Left lung (tissue), 10 donors: ENCODE results near the gene ZC3HAV1L. TPM values are rescaled to one million over a fixed set of nuclear protein-coding genes. Genes with fewer than 3 reads are reported as not detected.

Experiments
- ATAC-seq: fragments of 200-7000 bp; cut with Tn5 transposase; one replicate; pipeline ENCODE4 v1.9.1; 2020; ENCODE audit warnings: moderate library complexity
- DNase-seq, 4 donors: peaks; one replicate each; pipeline ENCODE4 v3.0.0-alpha.2; 2013 to 2020
- H3K27ac ChIP-seq, 2 donors: fragments of 200-600 bp; sonication (generic) in 1 of 2; one replicate each; pipeline versions ENCODE4 v1.5.0 to v1.8.0; 2020 to 2021
- H3K27me3 ChIP-seq, 2 donors: fragments of 200-600 bp; sonication (generic) in 1 of 2; one replicate each; pipeline versions ENCODE4 v1.5.0 to v1.8.0; 2020 to 2021
- H3K36me3 ChIP-seq, 2 donors: fragments of 200-600 bp; sonication (generic) in 1 of 2; one replicate each; pipeline versions ENCODE4 v1.5.0 to v1.8.0; 2020 to 2021
- H3K4me1 ChIP-seq, 2 donors: fragments of 200-600 bp; one replicate each; pipeline ENCODE4 v1.8.0; 2021
- H3K4me3 ChIP-seq, 2 donors: fragments of 200-600 bp; sonication (generic) in 1 of 2; one replicate each; pipeline versions ENCODE4 v1.5.0 to v1.8.0; 2020 to 2021; ENCODE audit warnings: mild to moderate bottlenecking in 1 of 2
- H3K9me3 ChIP-seq, 2 donors: fragments of 200-600 bp; sonication (generic) in 1 of 2; one replicate each; pipeline versions ENCODE4 v1.5.0 to v1.8.0; 2020 to 2021
- CTCF ChIP-seq, 2 donors: fragments of 200-600 bp; sonication (generic) in 1 of 2; IDR thresholded peaks; one replicate each; pipeline versions ENCODE4 v1.5.0 to v1.8.0; 2021; ENCODE audit warnings: antibody characterized with exemption in 2 of 2
- intact Hi-C, 2 donors: fragments of 100-400 bp; cut with DNase I; formaldehyde crosslinking; loops; one replicate each; pipeline versions ENCODE4 v1.11.2 to v1.14.2; 2022
- polyA plus RNA-seq, 6 donors: library from polyadenylated mRNA; unstranded; fragments of 120-200 nt; gene quantifications; one replicate each; pipeline ENCODE4 v1.2.1, GENCODE V29; 2013; ENCODE audit not compliant: insufficient read length in 6 of 6
- total RNA-seq, 2 donors: library from RNA; stranded (reverse); fragmentation: NEBNext Ultra II Directional; extraction: Animal tissue kit (Norgen Biotek cat#: 25700); gene quantifications; one replicate each; pipeline ENCODE4 v1.2.1, GENCODE V29; 2021
- donor health status: DM: no; HTN: yes; CAD: no.
- donor health status: DM: no; HTN: no; CAD: no.

ZC3HAV1L gene
- total and polyA plus RNA-seq, 8 donors = 8.4 to 27.9 (median 23.9) TPM

- peak; percentile 45 for ATAC-seq
- no peak for TF ChIP-seq CTCF (IDR thresholded peaks at IDR 0.05)
- H3K27ac ChIP-seq = no peak overlapping the region
These were observed 5.7 kb upstream of the ZC3HAV1L start for GRCh38 chr7:139041378-139042085.

GRCh38 chr7:139038691-139039090, 2.8 kb upstream of the ZC3HAV1L start:
- Histone ChIP-seq H3K36me3 (peaks cover 0 to 11% of the 10 kb centered on the region in 2 donors), H3K27me3 (peaks cover 0 to 17% of the 10 kb centered on the region in 2 donors), H3K4me1 (peaks cover 4 to 23% of the 10 kb centered on the region in 2 donors), H3K9me3 (no peaks in the 10 kb centered on the region), H3K4me3 (no peak overlapping the region), H3K27ac (no peak overlapping the region)
- ATAC-seq (no peak), DNase-seq (no peak)
- intact Hi-C loops = no loop called here
- no peak for TF ChIP-seq CTCF (IDR thresholded peaks at IDR 0.05)

More at GRCh38 chr7:139041378-139042085, 5.7 kb upstream of the ZC3HAV1L start:
- Histone ChIP-seq H3K36me3 (peaks cover 0 to 37% of the 10 kb centered on the region in 2 donors), H3K9me3 (no peaks in the 10 kb centered on the region), H3K4me3 (no peak overlapping the region), H3K27me3 (no peaks in the 10 kb centered on the region), H3K4me1 (peaks cover 0 to 19% of the 10 kb centered on the region in 2 donors)
- intact Hi-C loops = no loop called here
- no peak for DNase-seq

- Histone ChIP-seq H3K9me3 (no peaks in the 10 kb centered on the region), H3K27me3 (peaks cover 0 to 17% of the 10 kb centered on the region in 2 donors), H3K36me3 (no peaks in the 10 kb centered on the region), H3K27ac (no peak overlapping the region), H3K4me3 (no peak overlapping the region), H3K4me1 (peaks cover 4 to 23% of the 10 kb centered on the region in 2 donors)
- intact Hi-C loops = no loop called here
- TF ChIP-seq CTCF (IDR thresholded peaks at IDR 0.05) = no peak
- no peak for DNase-seq
- ATAC-seq = no peak
These were observed 1.1 kb upstream of the ZC3HAV1L start for GRCh38 chr7:139036901-139037300.

GRCh38 chr7:139034855-139035585, 822 bp downstream of the ZC3HAV1L start:
- TF ChIP-seq CTCF (IDR thresholded peaks at IDR 0.05) = no peak
- Histone ChIP-seq H3K4me1 (peaks cover 4 to 23% of the 10 kb centered on the region in 2 donors), H3K4me3 (peak overlapping the region; percentile 75 to 93), H3K27me3 (peaks cover 0 to 17% of the 10 kb centered on the region in 2 donors), H3K27ac (peak overlapping the region; percentile 69 to 71), H3K36me3 (no peaks in the 10 kb centered on the region), H3K9me3 (no peaks in the 10 kb centered on the region)
- ATAC-seq (peak; percentile 60), DNase-seq (peak in 2 of 4 donors; percentile 20 to 46)
- intact Hi-C loops = no loop called here

GRCh38 chr7:139034336-139034735, 1.5 kb downstream of the ZC3HAV1L start:
- TF ChIP-seq CTCF (IDR thresholded peaks at IDR 0.05) = no peak
- H3K27ac ChIP-seq = no peak overlapping the region
- peaks cover 4 to 23% of the 10 kb centered on the region in 2 donors for H3K4me1 ChIP-seq
- H3K9me3 ChIP-seq = no peaks in the 10 kb centered on the region
- H3K27me3 ChIP-seq = peaks cover 0 to 17% of the 10 kb centered on the region in 2 donors
- ATAC-seq = no peak
- DNase-seq = no peak
- no peaks in the 10 kb centered on the region for H3K36me3 ChIP-seq
- intact Hi-C loops = no loop called here
- no peak overlapping the region for H3K4me3 ChIP-seq
